GM21528 (cell line): ENCODE data around the gene TNFRSF14.
"Not testable (repeated sequence)": the region's sequence is repeated elsewhere in the genome, so short reads cannot be mapped to it uniquely, and the experiment has no call there.

Experiments
- ATAC-seq: cut with Tn5 transposase; IDR thresholded peaks from one replicate; pipeline ENCODE4 v1.9.1; 2021; ENCODE audit warnings: mild to moderate bottlenecking, moderate library complexity; ENCODE audit not compliant: unreplicated experiment, low FRiP score

TNFRSF14 gene

DNA sequence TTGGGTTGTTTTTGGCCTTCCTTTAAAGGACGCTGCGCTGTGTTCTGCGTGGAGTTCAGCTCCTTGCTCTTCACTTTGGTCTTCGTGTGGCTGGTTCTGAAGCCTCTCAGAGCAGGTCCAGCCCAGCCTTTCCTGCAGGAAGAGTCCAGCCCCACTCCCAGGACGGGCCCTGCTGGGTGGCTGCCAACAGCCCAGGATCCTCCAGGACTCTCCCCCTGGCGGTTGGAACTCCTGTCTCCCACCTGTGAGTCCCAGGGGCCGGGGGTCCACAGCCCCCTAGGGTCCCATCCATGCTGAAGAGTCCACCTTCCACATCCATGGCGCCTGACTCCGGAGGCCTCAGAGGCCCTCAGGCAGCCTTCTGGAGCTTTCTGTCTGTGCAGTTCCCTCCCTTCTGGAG lies 4.6 kb upstream of the TNFRSF14 start:
- ATAC-seq: not testable (repeated sequence)

DNA sequence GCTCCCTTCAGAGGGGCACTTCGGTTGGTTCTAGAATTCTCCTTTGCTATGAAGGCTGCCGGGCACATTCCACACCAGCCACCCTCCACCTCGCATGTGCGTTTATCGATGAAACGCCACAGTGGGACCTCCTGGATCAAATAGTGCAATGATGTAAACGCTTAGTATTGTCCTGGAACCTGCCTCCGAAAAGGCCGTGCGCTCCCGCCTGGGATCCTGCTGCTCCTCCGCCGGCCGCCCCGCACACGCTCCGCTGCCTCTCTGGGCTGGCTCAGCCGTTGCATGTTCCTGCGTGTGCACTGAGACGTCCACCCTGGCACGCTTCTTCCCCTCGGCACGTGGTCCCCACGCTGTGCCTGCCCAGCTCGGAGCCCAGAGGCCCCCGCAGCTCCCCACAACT lies 4.0 kb upstream of the TNFRSF14 start:
- ATAC-seq: no peak

- not testable (repeated sequence) for ATAC-seq
Measured at GRCh38 chr1:2553076-2553475, 3.1 kb upstream of the TNFRSF14 start.

DNA sequence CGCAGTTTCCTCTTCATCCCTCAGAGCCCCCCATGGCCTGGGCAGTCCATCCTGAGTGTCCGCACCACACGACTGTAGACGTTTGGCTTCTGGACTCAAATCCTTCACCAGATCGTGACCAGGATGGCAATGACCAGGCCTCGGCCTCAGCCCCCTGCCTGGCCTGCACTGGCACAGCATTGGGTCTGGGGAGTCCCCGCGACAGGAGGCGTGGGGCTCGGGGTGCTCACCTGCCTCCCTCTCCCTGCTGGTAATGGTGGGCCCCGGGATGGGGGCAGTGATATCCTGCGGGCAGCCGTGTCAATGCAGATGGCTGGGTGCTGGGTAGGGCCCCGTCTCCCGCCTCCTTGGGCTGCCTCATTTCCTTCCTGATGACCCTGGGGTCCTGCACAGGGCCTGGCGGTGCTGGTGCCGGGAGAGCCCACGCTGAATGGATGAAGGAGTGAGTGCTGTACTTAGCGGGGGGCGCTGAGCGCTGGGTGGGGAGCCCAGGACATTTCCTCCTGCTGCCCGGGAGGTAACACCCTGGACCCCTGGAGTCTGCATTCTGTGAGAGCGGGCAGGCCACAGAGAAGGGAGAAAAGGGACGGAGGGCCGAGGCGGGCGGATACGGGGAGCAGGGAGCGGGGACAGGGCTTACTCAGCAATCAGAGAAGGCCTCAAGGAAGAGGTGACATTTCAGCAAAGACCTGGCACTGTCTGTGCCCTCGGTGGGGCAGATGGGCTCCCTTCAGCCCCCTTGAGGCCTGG lies 2.1 kb upstream of the TNFRSF14 start:
- no peak for ATAC-seq

GRCh38 chr1:2554621-2555387 lies 1.4 kb upstream of the TNFRSF14 start:
- ATAC-seq: no peak

GRCh38 chr1:2555634-2556276 lies 416 bp upstream of the TNFRSF14 start:
- peak; percentile 31 for ATAC-seq

DNA sequence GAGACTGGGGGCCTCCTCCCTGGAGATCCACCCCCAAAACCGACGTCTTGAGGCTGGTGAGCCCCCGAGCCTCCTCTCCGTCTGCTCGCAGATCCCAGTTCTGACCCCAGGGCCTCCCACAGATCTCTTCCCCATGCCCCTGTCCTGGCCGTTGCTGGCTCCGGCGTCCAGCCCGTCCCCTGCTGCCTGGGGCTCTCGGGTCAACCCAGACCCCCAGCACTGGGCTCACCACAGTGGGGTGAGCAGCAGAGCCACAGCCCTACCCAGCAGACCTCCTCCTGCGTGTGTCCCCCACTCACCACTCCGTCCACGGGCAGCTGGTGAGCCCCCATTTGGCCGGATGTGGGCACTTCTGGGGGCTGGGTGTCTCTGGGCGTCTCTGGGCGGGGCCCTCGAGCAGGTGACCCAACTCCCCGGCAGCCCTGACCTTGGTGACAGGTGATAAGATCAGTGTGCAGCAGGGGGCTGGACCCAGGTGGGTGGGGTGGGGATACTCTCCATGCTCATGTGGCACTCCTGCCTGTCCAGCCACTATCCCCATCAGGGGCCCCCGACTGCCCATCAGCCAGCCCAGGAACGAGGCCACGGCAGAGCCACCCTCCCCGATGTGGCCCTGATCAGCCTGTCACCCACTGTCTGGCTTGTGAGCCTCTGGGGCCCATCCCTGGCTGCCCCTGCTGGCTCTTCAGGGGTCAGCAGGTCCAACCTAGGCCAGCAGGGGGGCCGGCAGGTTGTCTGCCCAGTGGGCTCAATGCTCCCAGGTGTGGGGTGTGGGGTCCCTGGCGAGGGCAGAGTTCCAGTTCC lies 709 bp downstream of the TNFRSF14 start:
- peak; percentile 29 for ATAC-seq

- no peak for ATAC-seq
Measured at GRCh38 chr1:2557482-2558400, 1.6 kb downstream of the TNFRSF14 start.

- no peak for ATAC-seq
Measured at GRCh38 chr1:2558420-2558819, 2.2 kb downstream of the TNFRSF14 start.

GRCh38 chr1:2558861-2559260 lies 2.7 kb downstream of the TNFRSF14 start:
- no peak for ATAC-seq

DNA sequence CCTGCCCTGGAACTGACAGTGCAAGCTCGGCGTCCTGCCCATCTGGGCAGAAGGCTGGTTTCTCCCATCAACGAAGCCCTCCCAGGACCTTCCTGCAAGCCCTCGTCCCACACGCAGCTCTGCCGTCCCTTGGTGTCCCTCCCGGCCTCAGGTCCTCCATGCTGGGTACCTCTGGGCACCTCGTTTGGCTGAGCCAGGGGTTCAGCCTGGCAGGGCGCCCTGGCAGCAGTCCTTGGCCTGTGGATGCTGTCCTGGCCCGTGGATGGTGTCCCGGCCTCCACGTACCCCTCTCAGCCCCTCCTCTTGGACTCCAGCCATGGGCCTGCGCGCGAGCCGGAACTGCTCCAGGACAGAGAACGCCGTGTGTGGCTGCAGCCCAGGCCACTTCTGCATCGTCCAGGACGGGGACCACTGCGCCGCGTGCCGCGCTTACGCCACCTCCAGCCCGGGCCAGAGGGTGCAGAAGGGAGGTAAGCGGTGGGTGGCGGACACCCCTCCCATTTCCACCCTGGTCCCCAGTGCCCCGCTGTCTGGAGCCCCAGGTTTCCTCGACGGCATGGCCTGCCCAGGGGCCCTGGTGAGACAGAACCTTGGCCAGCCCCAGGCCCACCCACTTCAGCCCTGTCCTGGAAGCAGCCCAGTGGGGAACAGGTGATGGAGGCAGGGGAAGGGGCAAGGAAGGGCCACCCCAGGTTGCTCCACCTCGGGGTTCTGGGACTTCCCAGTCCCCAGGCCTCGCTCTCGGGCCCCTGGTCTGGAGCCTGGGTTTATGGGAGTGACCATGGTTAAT lies 3.5 kb downstream of the TNFRSF14 start:
- no peak for ATAC-seq

DNA sequence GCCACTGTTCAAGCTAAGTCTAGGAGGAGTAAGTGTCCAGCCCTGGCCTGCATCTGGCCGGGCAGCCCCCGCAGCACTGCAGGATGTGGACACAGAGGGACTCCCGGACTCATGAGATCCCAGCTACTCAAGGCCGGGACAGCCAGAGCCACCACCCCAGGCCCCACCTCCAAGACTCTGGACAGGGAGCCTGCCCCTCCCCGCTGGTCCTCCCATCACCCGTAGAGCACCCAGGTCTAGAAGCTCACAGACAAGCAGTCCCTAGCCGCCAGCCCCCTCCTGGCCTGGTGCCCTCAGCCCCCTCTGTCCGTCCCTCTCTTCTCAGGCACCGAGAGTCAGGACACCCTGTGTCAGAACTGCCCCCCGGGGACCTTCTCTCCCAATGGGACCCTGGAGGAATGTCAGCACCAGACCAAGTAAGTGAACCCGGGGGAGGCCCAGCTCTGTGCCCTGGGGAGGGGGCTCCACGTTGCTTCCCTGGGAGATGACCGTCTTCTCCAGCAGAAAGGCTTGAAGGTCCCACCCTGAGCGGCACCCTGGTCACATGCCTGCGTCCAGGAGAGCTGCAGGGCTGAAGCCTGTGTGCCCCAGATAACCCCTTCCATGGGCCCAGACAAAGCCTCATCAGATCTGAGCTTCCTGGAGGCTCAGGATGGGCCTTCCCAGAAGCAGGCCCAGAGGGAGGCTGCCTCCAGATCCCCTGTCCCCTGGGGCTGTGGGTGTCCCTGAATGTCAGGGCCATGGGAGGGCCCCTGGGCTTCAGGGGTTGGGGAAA lies 4.3 kb downstream of the TNFRSF14 start:
- ATAC-seq: no peak

DNA sequence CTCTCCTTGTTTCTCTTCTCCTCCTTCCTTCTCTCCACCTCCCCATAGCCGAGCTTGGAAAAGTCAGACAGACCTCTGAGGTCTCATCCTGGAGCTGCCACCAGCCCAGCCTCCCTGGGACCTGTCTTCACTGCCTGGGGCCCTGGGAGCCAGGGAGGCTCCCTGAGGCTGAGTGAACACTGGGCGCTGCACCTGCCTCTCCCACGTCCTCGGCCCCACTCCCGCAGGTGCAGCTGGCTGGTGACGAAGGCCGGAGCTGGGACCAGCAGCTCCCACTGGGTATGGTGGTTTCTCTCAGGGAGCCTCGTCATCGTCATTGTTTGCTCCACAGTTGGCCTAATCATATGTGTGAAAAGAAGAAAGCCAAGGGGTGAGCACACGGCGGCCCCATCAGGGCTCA lies 5.3 kb downstream of the TNFRSF14 start:
- no peak for ATAC-seq

DNA sequence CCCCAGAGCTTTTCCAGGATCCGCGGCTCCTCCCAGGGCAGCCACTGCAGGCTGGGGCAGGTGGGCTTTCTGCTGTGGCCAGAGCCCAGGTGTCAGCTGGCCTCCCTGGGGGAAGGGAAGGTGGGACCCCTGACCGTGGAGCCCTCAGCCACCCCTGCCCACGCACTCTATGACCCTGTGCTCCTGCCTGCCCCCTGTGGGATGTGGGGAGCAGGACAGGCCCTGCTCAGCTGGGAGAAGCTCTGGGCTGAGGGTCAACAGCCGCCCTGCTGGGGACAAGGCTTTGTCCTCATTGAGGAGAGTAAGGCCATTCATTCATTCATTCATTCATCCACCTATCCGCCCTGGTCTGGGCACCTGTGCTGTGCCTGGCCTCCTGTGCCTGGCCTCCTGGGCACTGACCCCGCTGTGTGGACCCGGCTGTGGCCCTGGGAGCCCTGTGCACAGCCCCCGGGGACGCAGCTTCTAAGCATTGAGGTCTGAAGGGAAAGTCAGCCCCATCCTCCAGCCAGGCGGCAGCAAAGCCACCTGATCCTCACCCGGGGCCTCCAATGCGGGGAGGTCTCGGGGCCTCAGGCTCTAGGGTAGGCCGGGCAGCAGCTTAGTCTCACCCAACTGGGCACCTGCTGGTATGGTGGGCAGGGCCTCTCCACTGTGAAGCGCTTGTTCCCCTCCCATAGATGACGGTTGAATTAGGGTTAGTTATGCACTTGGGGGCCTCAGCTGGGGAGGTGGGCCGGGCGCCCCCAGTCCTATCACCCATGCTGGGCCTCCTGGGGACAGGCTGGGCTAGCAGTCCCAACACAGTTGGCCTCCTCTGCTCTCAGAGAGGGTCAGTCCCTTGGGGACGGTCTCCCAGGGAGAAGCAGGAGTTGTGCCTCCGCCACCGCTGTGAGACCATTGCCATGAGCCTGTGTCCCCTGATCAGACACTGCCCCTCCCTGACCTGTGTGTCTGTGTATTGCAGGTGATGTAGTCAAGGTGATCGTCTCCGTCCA lies 6.0 kb downstream of the TNFRSF14 start:
- no peak for ATAC-seq

- no peak for ATAC-seq
Measured at GRCh38 chr1:2563205-2563604, 7.0 kb downstream of the TNFRSF14 start.

DNA sequence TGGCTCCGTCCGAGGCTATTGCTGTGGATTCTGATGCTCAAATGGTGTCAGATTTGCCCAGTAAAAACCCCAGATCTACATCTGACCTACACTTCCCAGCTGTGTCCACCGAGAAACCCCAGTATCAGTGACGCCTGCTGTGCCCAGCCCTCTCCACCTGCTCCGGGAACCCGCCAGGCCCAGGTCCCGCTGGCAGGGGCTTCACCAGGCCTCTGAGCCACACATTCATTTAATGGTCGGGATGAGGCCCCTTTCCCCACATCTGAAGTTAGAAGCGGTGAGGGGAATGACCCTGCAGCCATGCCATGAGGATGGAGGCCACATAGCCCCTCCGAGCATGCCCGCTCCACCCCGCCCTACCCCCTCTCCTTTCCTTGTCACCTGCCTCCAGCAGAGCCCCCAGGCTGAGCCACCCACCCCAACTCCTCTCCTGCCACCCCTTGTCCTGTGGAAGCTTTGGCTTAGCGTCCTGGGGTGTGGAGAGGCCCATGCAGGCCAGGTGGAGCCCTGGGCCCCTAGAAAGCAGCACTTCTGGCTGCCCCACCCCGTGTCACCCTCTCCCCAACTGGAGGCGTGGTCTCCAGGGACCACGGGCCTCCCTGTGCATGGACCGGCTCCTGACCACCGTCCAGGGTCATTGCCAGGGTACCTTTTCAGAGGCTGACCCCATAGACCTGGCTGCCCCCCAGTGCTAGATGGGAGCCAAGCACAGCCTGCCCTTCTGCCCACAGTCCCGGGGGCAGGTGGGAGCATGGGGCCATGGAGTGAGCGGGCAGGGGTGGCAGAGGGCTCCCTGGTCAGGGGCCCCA lies 8.0 kb downstream of the TNFRSF14 start:
- no peak for ATAC-seq
